Kidney capillary endothelial cell (primary cell): ENCODE measurements around the gene SH3YL1.
A peak's percentile ranks its signal among the peaks of the same experiment; 100 is the strongest.

Experiments used
- DNase-seq: peaks from one replicate; pipeline ENCODE4 v3.0.0-alpha.2; 2018; ENCODE audit warnings: low spot score

SH3YL1 gene

DNA sequence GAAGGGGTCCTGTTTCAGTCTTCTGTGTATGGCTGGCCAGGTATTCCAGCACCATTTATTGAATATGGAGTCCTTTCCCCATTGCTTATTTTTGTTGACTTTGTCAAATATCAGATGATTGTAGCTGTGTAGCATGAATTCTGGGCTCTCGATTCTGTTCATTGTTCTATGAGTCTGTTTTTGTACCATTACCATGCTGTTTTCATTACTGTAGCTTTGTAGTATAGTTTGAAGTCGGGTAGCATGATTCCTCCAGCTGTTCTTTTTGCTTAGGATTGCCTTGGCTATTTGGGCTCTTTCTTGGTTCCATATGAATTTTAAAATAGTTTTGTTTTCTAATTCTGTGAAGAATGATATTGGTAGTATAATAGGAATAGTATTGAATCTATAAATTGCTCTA is 6.0 kb downstream of the SH3YL1 start:
- DNase-seq = no peak

DNA sequence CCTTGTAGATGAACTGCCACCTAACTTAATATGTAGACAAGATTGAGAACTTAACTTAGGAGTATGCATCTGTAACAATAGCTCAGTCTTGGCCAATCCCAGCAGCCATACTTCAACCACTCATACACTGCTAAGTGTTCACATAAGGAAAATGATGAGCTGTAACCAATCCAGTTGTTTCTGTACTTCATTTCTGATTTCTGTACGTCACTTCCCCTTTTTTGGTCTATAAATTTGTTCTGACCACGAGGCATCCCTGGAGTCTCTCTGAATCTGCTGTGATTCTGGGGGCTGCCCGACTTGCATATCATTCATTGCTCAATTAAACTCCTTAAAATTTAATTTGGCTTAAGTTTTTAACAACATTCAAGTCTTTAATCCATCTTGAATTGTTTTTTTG is 6.4 kb downstream of the SH3YL1 start:
- no peak for DNase-seq

DNA sequence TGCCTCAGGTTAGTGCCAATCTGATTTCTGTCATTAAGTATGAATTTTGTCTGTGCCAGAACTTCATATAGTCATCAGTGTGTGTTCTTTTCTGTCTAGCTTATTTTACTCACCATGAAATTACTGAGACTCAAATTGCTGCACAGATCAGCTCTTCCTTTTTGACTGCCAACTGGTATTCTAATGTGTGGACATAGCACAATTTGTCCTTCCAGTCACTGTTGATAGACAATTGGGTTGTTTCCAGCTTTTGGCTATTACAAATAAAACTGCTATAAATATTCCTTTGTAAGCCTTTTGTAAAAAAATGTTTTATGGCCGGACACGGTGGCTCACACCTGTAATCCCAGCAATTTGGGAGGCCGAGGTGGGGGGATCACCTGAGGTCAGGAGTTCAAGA is 7.7 kb downstream of the SH3YL1 start:
- no peak for DNase-seq

DNA sequence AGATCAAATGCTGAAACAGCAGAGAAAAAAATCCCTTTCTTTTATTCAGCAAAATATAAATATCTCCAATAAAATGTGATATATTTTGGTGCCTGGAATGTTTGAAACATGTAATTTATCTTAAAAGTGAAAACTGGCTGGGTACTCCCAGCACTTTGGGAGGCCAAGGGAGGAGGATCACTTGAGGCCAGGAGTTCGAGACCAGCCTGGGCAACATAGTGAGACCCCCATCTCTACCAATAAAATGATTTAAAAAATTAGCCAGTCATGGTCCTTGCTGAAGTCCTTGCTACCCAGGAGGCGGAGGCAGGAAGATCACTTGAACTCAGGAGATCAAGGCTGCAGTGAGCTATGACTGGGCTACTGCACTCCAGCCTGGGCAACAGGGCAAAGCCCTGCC is 8.6 kb downstream of the SH3YL1 start:
- no peak for DNase-seq

DNA sequence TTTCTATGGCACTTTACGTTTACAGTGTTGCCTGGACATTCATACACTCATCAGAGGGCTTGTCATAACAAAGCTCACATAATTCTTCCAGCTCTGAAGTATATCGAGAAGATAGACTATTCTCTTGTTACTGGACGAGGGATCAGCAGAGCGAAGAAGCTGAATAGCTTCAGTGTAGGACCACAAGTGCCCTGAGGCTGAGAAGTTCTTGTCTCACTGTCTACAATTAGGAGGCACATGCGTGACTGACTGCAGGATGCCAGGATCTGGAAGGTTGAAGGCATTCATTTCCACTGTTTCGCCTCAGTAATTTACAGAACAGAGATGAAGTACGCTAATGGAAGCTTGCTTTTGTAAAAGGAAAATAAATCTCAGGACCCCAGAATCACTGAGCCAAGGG is 9.6 kb downstream of the SH3YL1 start:
- DNase-seq = no peak

DNA sequence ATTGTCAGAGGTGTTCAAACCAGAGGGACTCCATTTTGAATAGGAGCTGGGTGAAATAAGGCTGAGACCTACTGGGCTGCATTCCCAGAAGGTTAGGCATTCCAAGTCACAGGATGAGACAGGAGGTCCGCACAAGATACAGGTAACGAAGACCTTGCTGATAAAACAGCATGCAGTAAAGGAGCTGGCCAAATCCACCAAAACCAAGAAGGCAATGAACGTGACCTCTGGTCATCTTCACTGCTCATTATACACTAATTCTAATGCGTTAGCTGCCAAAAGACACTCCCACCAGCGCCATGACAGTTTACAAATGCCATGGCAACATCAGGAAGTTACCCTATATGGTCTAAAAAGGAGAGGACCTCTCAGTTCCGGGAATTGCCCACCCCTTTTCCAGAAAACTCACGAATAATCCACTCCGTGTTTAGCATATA is 10.6 kb downstream of the SH3YL1 start:
- DNase-seq = no peak

DNA sequence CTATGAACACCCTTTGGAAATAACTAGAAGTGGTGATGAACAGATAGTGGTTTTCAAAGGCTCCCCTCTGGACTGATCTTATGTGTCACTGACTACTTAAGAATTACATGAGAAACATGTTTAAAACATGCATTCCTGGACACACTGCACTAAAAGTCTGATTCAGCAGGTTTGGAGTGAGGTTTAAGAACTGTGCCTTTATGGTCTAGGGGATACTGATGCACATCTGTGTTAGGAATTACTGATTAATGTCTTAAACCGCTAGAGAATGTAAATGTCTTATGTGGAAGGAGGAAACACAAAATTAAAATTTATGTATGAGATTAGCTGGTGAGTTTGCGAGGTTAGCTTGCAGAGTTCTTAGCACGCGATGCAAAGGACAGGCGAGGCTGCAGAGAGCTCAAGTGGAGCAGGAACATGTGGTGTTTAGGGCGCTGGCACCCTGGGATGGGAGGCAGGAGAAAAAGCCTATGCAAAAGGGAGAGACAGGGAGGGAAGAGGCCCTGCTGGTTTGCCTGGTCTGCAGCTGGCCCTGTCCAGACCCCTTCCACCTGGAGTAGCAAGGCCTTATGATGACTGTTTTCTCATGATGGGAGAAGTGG is 11.7 kb downstream of the SH3YL1 start:
- no peak for DNase-seq

DNA sequence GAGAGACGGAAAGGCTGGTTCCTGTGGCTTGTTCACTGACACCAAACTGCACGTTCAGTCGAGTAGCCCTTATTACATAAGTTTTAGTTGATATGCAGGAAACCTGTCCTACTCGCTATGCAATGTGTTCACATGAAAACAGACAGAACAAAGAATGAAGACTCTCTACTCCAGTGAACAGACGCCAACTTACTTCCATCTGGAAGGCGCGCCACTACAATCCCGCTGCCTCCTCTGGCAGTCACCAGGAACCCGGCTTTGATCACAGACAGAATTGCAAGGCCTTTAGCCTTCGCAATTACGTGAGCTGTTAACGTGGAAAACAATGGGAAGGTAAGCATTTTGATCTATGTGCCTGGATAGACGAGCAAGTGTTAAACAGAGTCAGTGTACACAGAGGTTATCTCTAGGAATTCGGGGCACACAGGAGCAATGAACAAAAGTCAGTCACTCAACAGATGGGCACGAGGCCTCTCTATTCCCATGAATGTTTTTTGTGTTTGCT is 14.2 kb downstream of the SH3YL1 start:
- no peak for DNase-seq

DNA sequence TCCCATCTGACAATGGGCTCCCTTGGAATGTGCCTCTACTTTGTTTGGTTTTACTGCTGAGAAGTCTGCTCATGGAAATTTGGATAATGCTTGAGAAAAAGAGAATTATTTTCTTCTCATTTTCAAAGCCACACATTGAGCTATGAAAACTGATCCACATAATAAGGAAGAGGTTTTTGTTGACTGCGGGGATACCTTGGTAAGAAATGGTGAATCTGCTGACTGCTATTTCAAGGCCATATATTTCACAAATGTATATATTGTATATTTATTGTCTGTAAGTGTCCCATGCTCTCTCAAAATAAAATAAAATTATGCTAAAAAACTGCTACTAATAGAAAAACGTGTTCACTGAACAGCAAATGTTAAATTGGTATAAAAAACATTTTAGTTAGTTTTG is 15.1 kb downstream of the SH3YL1 start:
- DNase-seq = no peak

DNA sequence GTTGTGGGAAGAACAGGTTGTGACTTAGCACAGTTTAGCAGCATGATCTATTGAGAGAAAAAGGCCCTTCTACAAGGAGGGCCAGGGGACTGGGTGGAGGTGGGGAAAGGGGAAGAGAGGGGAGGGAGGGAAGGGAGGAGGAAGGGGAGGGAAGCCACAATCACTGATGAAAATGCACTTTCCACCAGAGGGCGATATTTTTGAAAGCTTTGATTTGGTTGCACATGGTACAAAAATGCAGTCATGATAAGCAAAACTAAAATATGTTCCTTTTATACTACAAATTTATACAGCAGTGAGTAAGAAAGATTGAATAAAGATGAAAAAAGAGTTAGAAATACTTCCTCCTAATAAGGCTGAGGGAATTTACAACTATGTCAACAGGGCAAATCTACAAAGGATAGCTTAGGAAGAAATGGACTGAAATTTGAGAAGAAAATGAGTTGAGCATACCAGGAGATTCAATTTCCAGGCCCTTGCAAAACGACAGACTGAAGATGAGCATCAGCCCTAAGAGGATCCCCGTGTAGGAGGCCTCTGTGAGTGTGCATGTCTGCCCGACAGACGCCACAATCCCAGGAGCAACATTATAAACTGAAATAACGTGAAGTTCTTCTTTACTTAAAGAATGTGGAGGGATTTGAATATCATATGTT is 17.2 kb downstream of the SH3YL1 start:
- peak; percentile 26 for DNase-seq

DNA sequence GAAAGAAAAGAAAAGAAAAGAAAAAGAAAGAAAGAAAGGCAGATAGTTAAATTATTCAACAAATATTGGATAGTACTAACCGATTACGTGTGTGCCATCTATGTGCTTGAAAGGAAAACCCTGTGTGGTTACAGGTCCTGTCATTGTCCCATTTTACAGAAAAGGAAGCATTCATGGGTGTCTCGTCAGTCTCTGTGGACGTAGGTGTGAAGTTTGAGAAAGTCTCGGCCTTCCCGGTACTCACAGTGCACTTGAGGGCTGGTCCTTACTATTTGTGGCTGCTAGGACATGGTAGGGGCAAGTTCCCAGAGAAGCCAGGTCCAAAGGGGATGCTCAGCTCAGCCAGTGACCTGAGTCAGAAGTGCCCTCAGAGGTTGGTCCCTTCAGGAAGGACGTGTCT is 19.3 kb downstream of the SH3YL1 start:
- no peak for DNase-seq

DNA sequence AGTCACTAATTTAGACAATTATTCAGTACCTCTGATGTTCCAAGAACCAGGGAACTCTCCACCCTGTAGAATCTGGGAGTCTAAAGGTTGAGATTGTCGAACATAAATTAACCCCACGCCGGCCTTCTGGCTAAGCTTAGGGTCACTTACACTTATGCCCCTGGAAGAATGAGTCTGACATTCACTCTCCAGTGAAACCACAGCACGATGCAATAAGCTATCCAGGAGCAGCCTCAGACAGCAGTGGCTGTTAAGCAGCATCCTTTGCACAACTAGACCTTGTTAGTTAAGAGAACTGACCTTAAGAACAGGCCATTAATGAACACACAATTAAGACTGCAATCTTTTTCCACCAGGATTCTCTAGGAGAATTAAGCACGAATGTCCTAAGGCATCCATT is 25.0 kb downstream of the SH3YL1 start:
- DNase-seq = no peak

DNA sequence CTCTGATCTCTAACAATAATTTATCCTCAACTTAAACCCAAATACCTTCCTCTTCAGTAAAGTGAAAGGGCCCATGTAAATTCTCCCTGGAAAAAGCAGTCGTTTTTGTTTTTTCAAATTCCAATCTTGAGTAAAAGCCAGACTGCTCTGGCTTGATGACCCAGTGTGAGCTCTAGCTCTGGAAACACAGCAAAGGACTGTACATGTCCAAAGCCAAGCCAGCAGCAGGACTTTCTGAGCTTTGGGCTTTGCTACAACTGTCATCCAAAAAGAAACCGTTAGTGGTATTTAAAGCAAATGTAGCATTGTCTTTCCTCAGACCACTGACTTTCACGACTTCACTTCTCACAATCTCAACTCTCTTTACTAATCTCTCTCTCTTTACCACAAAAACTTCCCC is 25.4 kb downstream of the SH3YL1 start:
- no peak for DNase-seq

DNA sequence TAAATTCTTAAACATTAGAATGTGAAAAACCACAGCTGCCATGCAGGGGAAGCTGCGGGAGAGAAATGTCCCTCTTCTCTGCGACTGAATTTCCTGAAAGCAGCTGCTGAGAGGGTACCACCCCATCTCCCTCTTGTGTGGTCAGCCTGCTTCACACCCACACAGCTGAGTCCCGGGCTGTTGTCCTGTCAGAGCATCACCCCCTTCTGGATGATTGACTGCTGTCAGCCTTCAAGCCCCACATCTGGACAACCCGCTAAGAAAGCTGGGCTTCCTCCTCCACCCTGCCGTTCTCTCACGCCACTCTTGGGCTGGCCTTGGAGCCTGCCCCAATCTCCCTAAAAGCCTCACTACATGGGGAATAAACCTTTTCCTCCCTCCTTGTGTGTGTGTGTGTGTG is 26.0 kb downstream of the SH3YL1 start:
- no peak for DNase-seq

DNA sequence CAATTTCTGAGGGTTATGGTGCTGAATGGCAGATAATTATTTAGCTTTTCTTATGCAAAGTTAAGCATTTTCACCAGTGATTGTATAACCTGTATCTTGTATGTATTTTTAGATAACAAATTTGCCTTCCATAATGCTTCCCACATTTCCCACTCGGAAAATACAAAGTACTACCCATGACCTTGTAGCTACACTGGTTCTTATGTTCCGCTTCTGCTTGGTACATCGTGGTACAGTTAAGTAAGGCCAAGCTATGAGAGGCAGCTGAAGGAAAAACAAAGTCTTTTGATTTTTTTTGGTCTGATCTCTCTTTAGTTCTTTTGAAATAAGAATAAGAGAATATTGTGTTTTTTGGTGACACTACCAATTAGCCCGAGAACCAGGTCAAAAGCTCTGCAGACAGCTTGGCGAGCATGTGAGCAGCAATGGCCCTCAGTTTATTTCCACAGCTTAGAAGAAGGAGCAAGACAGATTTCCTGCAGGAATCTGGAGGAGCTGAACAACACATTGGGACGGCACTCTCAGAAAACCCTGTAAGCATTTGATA is 26.8 kb downstream of the SH3YL1 start:
- DNase-seq = no peak

DNA sequence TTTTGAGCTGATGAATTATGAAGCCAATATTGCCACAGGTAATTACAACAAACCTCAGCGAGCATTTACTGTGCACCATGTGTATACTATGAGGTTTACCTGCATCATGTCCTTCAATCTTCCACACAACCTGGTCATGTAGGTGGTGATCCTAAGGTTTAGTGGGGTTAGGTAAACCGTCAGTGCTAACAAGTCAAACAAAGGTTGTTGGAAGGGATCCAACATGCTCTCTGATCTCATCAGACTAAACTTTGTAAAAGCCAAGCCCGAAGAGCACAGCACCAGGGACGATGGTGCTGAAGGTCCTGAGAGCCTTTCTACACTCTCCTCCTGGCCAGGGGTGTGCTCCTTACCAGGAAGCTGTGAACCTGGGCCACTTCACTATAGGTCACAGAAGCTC is 29.4 kb downstream of the SH3YL1 start:
- no peak for DNase-seq

DNA sequence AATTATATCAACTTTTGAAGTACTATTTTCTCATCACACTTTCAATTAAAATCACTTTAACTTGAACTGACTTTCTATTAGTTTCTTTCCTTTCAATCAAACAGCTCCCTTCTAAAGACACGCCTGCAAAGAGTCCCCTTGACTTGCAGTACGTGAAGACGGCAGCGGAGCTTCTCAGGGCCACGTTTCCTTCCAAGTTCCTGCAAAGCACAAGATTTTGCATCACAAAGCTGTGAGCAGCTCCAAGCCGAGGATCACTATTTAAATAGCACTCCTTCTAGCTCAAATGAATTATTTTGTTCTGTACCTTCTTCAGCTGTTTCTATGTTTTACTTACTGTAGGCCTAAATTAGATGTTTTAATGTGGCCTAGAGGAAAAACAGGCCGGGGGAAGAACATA is 30.8 kb downstream of the SH3YL1 start:
- DNase-seq = no peak

DNA sequence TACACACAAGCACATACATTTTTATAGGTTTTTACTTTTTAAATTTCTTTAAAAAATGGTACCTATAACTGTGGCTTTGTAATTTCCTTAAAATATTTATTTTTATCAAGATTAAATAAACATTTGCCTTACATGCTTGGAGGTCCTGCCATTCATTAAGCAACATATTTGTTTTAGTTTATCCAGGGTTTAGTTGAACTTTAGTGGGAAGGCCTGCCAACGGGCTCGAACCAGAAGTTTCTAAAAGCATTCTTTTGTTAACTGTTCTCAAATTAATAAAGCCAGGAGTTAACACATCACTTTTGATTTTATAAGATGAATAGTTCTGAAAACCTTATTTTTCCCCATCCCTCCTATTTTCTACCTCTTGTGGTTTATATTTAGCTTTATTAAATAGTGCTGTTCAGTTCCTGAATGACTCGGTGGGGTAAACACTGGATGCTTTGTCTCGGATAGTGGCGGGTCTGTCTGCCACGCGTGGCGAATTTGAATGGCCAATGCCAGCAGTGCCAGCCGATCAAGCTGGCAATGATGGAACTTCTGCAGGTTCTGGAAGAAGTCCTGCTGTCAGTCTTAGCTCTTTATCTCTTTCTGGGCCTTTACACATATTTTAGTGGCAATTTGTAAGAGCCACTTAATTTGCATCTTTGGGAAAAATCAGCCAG is 32.2 kb downstream of the SH3YL1 start:
- DNase-seq = no peak

DNA sequence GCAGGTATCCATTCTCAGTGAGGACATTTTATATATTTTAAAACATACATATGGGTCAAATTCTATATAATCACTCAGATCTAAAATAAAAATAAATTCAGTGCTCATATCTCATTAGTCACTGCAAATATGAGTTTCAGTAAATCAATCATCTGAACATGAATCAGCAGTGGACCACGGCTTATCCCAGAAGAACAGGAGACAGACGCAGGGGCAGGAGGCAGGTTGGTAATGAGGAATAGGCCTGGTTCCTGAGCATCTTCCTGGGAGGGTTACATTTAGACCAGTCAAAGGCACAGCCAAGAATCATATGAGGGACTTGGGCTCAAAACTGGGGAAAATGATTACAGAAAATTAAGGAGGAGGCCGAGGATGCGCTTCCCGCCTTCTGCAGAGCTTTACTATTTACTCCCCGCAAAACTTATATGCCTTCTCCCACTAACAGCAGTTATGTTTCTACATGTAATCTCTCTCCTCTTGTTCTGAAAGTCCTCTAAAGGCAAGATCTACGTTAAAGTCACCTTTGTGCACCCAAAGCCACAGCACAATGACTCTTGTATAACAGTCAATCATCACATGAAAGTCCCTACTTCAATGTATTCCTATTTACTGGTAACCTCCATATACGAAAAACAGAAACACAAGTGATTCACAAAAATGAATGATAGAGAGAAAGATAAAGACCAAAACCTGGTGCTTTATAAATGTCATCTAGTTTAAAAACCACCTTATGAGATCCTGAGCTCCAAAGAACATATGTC is 35.1 kb downstream of the SH3YL1 start:
- no peak for DNase-seq

DNA sequence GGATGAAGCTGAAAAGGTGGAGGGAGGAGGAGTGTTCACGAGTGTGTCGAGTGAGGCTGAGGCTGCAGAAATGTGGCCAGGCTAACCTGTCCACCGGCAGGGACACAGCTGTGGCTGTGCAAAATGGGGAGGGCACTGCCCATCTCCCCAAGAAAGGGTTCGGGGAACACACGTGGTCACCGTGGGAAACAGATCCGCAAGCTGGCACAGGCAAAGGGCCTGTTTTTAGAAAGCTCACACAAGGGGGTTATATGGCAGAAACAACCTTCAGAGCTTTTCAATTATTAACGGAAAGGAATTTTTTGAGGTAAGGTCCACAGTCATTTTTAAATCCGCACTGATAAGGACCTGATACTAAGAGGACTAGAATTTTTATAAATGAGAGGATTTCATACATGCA is 35.7 kb downstream of the SH3YL1 start:
- no peak for DNase-seq

DNA sequence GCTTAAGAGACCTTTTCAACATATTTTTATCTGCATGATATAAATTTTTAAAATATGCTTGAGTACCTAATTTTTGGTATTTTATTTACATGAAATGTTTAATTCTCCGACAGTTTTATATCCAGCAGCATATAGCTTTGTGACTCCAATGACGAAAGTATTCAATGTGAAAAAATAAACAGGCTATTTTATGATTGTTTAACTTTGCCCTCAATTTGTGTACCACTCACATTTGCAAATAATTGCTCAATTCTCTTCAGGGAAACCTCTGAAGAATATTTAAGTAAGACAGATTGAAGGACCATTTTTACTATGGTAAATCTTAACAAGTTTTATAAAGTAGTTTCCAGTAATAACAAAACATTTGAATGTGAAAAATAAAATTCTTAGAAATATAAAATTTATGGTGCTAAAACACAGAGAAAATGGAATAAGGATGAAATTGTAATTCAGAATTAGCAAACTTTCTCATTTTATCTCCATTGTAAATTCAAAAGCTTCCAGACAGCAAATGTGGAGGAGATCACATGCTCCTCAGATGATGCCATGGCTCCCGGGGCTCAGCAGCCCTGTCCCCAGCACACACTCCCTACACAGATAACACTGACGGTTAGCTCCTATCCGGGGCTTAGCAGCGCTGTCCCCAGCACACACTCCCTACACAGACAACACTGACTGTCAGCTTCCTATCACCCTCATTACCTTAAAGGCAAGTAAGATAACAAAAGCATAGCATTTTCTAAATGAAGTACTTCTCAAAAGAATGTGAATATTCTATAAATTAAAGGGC is 39.7 kb downstream of the SH3YL1 start:
- DNase-seq = no peak

DNA sequence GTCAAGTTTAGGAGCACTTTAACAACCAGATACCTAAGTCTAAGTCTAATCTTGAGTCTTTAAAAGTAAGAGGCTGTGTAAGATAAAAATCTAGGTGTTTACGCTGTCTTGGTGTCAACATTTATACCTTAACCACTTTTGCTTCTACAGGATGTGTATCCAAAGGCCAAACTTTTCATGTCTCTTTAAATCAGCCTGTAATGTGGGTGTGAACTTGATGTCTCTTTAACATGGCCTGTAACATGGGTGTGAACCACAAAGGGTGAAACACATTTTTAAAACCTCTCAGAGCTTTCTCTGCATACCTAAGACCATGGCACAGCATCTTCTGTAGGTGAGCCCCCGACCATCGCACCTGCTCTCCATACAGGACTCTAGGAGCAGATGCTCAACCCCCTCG is 40.4 kb downstream of the SH3YL1 start:
- DNase-seq = no peak
